Esophagus muscularis mucosa (tissue), 4 donors: ENCODE results near the gene CMYA5.

Experiments
- CTCF ChIP-seq, 3 experiments: fragments of 200-600 bp in 2 of 3; fragments of 450-650 bp in 1 of 3; sonication (generic) in 2 of 3; IDR thresholded peaks; one replicate each; pipeline ENCODE4 v1.5.1; 2017 to 2019; ENCODE audit warnings: antibody characterized with exemption in 3 of 3, mild to moderate bottlenecking in 2 of 3, moderate library complexity in 1 of 3
- EP300 ChIP-seq: sonication (generic); formaldehyde crosslinking; IDR thresholded peaks from one replicate; pipeline ENCODE4 v1.6.1; 2017; ENCODE audit warnings: antibody characterized with exemption
- POLR2A ChIP-seq: fragments of 450-650 bp; IDR thresholded peaks from one replicate; pipeline ENCODE4 v1.6.1; 2017; ENCODE audit warnings: antibody characterized with exemption, moderate library complexity, mild to moderate bottlenecking, low read depth
- POLR2AphosphoS5 ChIP-seq, 2 donors: sonication (generic); formaldehyde crosslinking; IDR thresholded peaks; one replicate each; pipeline ENCODE4 v1.6.1; 2017; ENCODE audit warnings: antibody characterized with exemption in 2 of 2

GRCh38 chr5:79847561-79847960 lies 157.9 kb downstream of the CMYA5 start:
- no peak for TF ChIP-seq CTCF (IDR thresholded peaks at IDR 0.05)
- no peak for TF ChIP-seq POLR2AphosphoS5 (IDR thresholded peaks at IDR 0.05)
- no peak for TF ChIP-seq POLR2A
- no peak for TF ChIP-seq EP300
